IPS DF 6.9 (cell line): Measurements from ENCODE around the gene GRM5.

Experiments used
- DNase-seq: peaks from one replicate; pipeline ENCODE4 v3.0.0-alpha.2; 2013; ENCODE audit warnings: low read depth, low spot score
- H3K27ac ChIP-seq: one replicate; pipeline ENCODE4 v1.5.1; 2013; ENCODE audit warnings: low read length, control low read depth
- H3K27me3 ChIP-seq: 2 replicates; pipeline ENCODE4 v1.6.1; 2013; ENCODE audit warnings: mild to moderate bottlenecking, low read length; ENCODE audit not compliant: control insufficient read depth, insufficient read depth
- H3K36me3 ChIP-seq: 2 replicates; pipeline ENCODE4 v1.6.1; 2013; ENCODE audit warnings: low read length; ENCODE audit not compliant: control insufficient read depth, insufficient read depth
- H3K4me1 ChIP-seq: 2 replicates; pipeline ENCODE4 v1.6.1; 2013; ENCODE audit warnings: low read length; ENCODE audit not compliant: control insufficient read depth, insufficient read depth
- H3K4me3 ChIP-seq: 2 replicates; pipeline ENCODE4 v1.5.1; 2013; ENCODE audit warnings: mild to moderate bottlenecking, low read length
- H3K9me3 ChIP-seq: 2 replicates; pipeline ENCODE4 v1.6.1; 2013; ENCODE audit warnings: low read length, inconsistent platforms; ENCODE audit not compliant: control insufficient read depth, insufficient read depth
- WGBS: extraction: QIAGEN DNeasy Blood & Tissue Kit; methylation state at CpG from one replicate; pipeline ENCODE4 v1.1.7; 2013; ENCODE audit warnings: mixed read lengths, missing lambda C conversion rate; ENCODE audit not compliant: insufficient read length, insufficient coverage; 5-methylcytosine and 5-hydroxymethylcytosine counted together

Gene GRM5

GRCh38 chr11:88623531-88623930, 442.3 kb downstream of the GRM5 start:
- no CpG with 5 or more reads among the region's 1 CpG for WGBS
- Histone ChIP-seq H3K36me3 (no peaks in the 10 kb centered on the region), H3K27ac (no peak overlapping the region), H3K9me3 (no peaks in the 10 kb centered on the region), H3K27me3 (no peaks in the 10 kb centered on the region), H3K4me1 (no peaks in the 10 kb centered on the region), H3K4me3 (no peak overlapping the region)
- DNase-seq, result no peak

GRCh38 chr11:88620568-88621130, 445.1 kb downstream of the GRM5 start:
- Histone ChIP-seq H3K27ac (no peak overlapping the region), H3K4me3 (no peak overlapping the region), H3K9me3 (no peaks in the 10 kb centered on the region), H3K27me3 (no peaks in the 10 kb centered on the region), H3K4me1 (no peaks in the 10 kb centered on the region), H3K36me3 (no peaks in the 10 kb centered on the region)
- no peak for DNase-seq
- no CpG with 5 or more reads among the region's 2 CpGs for WGBS

- H3K36me3 ChIP-seq, result no peaks in the 10 kb centered on the region
These were observed 446.0 kb downstream of the GRM5 start for GRCh38 chr11:88619656-88620385.

GRCh38 chr11:88619071-88619425, 446.7 kb downstream of the GRM5 start:
- no CpG with 5 or more reads among the region's 1 CpG for WGBS
- Histone ChIP-seq H3K36me3 (no peaks in the 10 kb centered on the region), H3K4me3 (no peak overlapping the region), H3K9me3 (no peaks in the 10 kb centered on the region), H3K27ac (no peak overlapping the region), H3K4me1 (no peaks in the 10 kb centered on the region), H3K27me3 (no peaks in the 10 kb centered on the region)
- DNase-seq, result no peak

More at GRCh38 chr11:88619656-88620385, 446.0 kb downstream of the GRM5 start:
- Histone ChIP-seq H3K27me3 (no peaks in the 10 kb centered on the region), H3K4me3 (no peak overlapping the region), H3K4me1 (no peaks in the 10 kb centered on the region), H3K27ac (no peak overlapping the region), H3K9me3 (no peaks in the 10 kb centered on the region)
- DNase-seq, result no peak

GRCh38 chr11:88618327-88619070, 447.3 kb downstream of the GRM5 start:
- Histone ChIP-seq H3K27ac (no peak overlapping the region), H3K36me3 (no peaks in the 10 kb centered on the region), H3K4me3 (no peak overlapping the region), H3K4me1 (no peaks in the 10 kb centered on the region), H3K27me3 (no peaks in the 10 kb centered on the region), H3K9me3 (no peaks in the 10 kb centered on the region)
- DNase-seq, result no peak
- no CpG with 5 or more reads among the region's 5 CpGs for WGBS

- no CpG with 5 or more reads among the region's 1 CpG for WGBS
- no peaks in the 10 kb centered on the region for H3K9me3 ChIP-seq
- DNase-seq, result no peak
These were observed 448.6 kb downstream of the GRM5 start for GRCh38 chr11:88617226-88617625.

GRCh38 chr11:88604260-88604659, 461.5 kb downstream of the GRM5 start:
- no peak overlapping the region for H3K27ac ChIP-seq
- no peaks in the 10 kb centered on the region for H3K36me3 ChIP-seq
- H3K4me3 ChIP-seq, result no peak overlapping the region
- no peak for DNase-seq
- H3K4me1 ChIP-seq, result no peaks in the 10 kb centered on the region
- H3K9me3 ChIP-seq, result no peaks in the 10 kb centered on the region
- H3K27me3 ChIP-seq, result no peaks in the 10 kb centered on the region
- WGBS, result no CpG with 5 or more reads among the region's 2 CpGs

More at GRCh38 chr11:88617226-88617625, 448.6 kb downstream of the GRM5 start:
- Histone ChIP-seq H3K4me3 (no peak overlapping the region), H3K4me1 (no peaks in the 10 kb centered on the region), H3K27ac (no peak overlapping the region), H3K27me3 (no peaks in the 10 kb centered on the region), H3K36me3 (no peaks in the 10 kb centered on the region)

- no peak overlapping the region for H3K27ac ChIP-seq
- no peaks in the 10 kb centered on the region for H3K27me3 ChIP-seq
- no peak for DNase-seq
- WGBS, result no CpG with 5 or more reads among the region's 3 CpGs
- H3K9me3 ChIP-seq, result no peaks in the 10 kb centered on the region
- H3K4me3 ChIP-seq, result no peak overlapping the region
- H3K36me3 ChIP-seq, result no peaks in the 10 kb centered on the region
- no peaks in the 10 kb centered on the region for H3K4me1 ChIP-seq
These were observed 462.5 kb downstream of the GRM5 start for GRCh38 chr11:88603091-88603867.

- Histone ChIP-seq H3K36me3 (no peaks in the 10 kb centered on the region), H3K9me3 (no peaks in the 10 kb centered on the region), H3K27ac (no peak overlapping the region), H3K4me1 (no peaks in the 10 kb centered on the region), H3K4me3 (no peak overlapping the region), H3K27me3 (no peaks in the 10 kb centered on the region)
- no CpG with 5 or more reads among the region's 2 CpGs for WGBS
- DNase-seq, result no peak
These were observed 468.4 kb downstream of the GRM5 start for GRCh38 chr11:88597387-88597786.

- H3K4me1 ChIP-seq, result no peaks in the 10 kb centered on the region
- no peaks in the 10 kb centered on the region for H3K36me3 ChIP-seq
- H3K27me3 ChIP-seq, result no peaks in the 10 kb centered on the region
- no peak overlapping the region for H3K4me3 ChIP-seq
- DNase-seq, result no peak
- no CpG with 5 or more reads among the region's 2 CpGs for WGBS
- no peak overlapping the region for H3K27ac ChIP-seq
- no peaks in the 10 kb centered on the region for H3K9me3 ChIP-seq
These were observed 469.0 kb downstream of the GRM5 start for GRCh38 chr11:88596786-88597185.
